HG03565 (cell line): ENCODE results near the gene RPS6KA2.

ENCODE experiments used
- ATAC-seq: cut with Tn5 transposase; IDR thresholded peaks from one replicate; pipeline ENCODE4 v1.9.1; 2021; ENCODE audit warnings: mild to moderate bottlenecking, moderate library complexity; ENCODE audit not compliant: unreplicated experiment

Gene RPS6KA2

DNA sequence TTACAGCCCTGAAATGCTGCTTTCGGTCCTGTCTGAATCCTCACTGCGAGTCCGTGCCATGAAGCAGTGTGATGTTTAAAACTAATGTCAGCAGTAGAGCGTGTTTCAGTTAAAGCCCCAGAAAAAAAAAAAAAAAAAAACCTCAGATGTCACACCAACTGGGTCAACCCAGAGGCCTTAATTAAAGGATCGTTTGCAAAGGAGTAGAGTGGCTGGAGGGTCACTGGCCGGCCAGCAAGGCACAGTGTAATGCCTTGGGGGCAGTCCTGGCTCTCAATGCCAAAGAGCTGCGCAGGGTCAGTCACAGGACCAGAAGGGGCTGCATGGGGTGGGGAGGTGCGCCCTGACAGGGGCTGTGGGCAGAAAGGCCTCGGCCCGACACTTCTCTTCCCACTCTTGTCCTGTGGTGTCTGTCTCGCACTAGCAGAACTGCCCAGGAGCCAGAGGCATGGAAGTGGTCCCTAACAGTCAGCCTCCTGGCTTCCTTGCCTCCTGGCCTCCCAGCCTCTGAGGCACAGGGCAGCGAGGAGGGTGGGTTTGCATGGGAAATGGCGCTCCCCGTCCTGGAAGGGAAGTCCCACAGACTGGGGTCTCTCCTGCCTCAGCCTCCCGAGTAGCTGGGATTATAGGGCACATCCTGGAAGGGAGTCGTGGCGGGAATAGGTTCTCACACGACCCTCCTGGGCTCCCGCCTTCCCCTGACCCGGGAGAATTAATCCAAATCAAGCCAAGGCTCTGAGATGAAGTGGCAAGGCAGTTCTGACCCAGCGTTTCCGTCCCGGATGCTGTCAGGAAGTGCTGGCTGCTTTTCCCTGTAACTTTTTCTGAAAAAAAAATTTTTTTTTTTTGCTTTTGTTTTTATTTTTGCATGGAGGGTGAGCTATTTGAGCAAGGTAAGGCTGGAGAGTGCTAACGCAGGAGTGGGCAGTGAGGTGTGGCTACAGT lies 190.6 kb downstream of the RPS6KA2 start:
- no peak for ATAC-seq

DNA sequence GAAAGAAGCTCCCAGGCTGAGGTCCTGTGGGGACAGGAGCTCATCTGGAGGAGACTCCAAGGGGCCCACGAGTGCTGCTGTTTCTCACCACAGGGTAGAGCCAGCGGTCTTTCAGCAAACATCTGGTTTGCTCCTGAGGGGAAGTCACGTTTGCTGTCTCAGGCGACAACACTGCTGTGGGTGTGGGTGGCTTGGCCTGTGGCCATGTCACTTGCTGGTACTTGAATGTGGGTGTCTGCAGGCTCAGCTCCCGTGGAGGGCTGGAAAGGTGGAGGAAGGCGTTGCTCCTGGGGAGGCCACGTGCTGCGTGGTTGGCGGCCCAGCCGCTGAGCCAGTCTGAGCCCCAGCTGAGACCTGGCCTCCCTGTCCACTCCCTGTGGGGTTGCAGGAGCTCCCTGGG lies 191.5 kb downstream of the RPS6KA2 start:
- ATAC-seq: peak; percentile 48

DNA sequence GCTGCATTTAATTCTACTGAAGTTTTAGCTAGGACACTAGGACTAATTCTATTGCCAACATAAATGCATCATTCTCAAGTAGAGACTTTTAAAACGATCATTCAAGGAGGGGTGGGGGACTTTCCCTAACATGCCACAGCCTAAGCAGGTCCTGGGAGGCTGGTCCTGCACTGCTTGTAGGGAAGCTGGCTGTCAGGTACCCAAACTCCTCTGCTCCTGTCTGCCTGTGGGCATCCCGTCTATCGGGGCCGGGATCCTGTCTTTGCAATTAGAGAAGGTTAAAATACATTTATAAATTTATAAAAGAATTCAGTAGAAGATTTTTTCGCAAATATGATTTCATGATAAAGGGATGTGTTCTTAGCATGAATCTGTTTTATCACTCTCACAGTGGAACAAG lies 192.7 kb downstream of the RPS6KA2 start:
- ATAC-seq: no peak

GRCh38 chr6:166433096-166433495 lies 194.0 kb downstream of the RPS6KA2 start:
- ATAC-seq: no peak

- no peak for ATAC-seq
Observed at GRCh38 chr6:166430269-166430668, 196.8 kb downstream of the RPS6KA2 start.

DNA sequence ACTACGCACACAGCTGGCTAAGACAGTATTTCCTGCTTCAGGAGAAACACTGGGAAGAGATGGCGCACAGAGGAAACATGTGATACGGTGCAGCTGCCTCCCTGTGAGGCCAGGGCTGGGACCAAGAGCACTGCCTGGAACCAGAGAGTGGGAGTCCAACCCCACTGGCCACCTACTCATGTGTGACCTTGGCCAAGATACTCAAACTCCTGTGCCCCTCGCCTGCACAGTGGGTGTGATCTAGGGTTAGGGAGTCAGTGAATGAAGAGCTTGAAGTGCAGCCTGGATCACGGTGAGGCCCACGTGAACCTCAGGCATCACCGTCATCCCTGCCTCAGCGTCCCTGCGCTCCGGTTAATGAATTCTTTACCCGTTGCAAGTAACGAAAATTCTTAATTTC lies 202.6 kb downstream of the RPS6KA2 start:
- ATAC-seq: no peak

DNA sequence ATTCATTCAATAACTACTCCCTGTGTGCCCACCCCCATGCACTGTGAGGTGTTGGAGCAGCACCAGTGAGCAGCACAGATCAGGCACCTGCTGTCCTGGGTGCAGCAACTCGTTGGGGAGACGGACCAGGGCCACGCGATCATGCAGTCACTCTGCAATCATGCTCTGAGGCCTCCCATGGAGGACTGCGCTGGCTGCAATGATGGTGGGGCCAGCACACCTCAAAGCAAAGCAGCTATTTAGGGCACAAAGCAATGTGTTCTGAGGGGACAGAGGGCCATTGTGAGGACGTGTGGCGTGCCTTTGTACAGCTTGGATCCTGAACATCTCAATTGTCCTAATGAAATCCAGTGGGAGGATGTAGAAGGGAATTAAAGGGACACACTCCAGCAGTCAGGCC lies 203.3 kb downstream of the RPS6KA2 start:
- ATAC-seq: no peak

- ATAC-seq: no peak
Observed at GRCh38 chr6:166423051-166423745, 203.9 kb downstream of the RPS6KA2 start.

DNA sequence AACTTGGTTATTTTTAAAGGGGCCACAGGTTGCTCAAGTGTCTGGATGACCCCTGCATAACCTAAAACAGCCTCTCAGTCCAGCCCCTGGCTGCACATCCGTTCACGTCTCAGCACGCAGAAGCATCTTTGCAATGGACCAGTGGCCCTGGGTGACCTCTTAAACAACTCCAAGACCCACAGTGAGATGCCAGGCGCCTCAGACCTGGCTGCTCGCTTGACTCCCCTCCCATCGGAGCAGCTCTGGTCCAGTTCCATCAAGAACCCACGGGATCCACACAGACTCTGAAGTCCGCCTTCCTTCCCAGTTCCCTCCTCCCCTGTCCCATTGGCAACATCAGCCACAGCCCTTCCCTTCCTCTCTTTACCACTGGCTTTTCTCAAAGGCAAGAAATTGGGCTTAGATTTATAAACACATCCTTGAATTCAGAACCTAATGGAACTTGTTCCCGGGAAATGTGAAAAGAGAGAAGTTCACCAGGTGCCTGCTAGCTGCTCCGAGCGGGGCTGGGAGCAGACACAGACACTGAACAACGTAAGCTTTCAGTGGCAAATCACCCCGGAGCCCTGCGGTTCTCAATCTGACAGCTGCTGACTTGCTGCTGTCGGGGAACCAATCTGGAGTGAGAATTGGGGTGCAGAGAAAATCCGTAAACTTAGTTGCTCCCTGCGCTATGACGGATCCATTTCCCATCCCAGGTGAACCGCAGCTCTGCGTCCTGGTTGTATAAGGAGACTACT lies 204.7 kb downstream of the RPS6KA2 start:
- no peak for ATAC-seq

GRCh38 chr6:166420351-166420750 lies 206.7 kb downstream of the RPS6KA2 start:
- no peak for ATAC-seq

- no peak for ATAC-seq
Observed at GRCh38 chr6:166419717-166420116, 207.3 kb downstream of the RPS6KA2 start.

DNA sequence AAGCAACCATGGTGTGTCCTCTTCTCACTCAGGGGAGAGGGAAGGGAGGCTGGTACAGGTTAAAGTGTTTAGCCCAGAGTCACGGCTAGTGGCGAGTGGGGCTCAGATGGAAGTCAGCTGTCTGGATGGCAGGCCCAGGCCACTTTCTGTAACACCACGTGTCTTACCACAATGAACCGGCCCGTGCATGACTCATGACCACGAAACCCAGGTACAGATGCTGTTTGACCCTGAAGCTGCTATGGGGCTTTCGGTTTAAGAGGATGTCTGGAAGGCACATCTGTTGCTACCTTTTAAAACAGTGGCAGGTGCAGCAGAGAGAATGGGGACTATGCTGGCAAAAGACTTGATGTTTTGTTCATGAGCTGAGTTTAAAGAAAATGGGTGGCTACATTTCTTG lies 207.8 kb downstream of the RPS6KA2 start:
- ATAC-seq: peak; percentile 92

GRCh38 chr6:166418691-166419143 lies 208.3 kb downstream of the RPS6KA2 start:
- no peak for ATAC-seq

GRCh38 chr6:166417285-166417691 lies 209.8 kb downstream of the RPS6KA2 start:
- ATAC-seq: no peak

- ATAC-seq: no peak
Observed at GRCh38 chr6:166415833-166416347, 211.2 kb downstream of the RPS6KA2 start.

DNA sequence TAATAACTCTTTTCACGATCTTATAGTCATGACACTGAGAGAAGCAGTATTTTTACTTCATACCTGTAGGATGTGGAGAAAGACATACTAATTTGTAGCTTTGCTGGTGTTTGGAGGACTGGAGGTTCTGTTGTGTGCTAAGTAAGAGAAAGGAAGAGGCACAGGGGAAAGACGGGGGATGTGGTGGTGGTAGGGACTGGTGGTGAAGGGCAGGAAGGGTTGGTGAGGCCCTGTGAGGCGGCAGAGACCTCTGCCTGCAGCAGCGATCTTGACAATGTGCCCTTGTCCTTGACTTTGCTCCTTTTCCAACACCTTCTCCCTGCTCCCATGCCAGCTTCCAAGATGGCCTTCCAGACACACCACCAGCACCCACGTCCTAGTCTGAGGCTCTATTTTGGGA lies 211.7 kb downstream of the RPS6KA2 start:
- ATAC-seq: no peak

DNA sequence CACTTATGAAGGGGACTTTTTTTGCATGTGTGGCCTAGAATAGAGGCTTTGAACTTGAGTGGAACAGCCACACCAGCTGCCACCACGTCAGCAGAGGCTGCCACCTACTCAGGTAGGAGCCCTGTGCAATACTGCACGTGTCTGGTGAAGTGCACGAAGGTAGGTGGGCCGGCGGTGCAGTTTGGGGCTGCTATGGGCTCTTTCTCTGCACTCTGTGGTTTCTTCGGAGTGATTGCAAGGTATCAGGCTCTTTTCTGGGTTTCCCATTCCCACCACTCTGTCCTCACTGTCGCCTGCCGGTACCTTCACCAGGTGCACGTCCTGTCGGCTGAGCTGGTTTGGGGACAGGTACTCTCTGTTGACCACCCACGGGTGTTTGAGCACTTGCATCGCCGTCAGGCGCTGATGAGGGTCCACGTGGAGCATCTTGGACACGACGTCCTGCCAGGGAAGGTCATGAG lies 213.5 kb downstream of the RPS6KA2 start:
- ATAC-seq: no peak

DNA sequence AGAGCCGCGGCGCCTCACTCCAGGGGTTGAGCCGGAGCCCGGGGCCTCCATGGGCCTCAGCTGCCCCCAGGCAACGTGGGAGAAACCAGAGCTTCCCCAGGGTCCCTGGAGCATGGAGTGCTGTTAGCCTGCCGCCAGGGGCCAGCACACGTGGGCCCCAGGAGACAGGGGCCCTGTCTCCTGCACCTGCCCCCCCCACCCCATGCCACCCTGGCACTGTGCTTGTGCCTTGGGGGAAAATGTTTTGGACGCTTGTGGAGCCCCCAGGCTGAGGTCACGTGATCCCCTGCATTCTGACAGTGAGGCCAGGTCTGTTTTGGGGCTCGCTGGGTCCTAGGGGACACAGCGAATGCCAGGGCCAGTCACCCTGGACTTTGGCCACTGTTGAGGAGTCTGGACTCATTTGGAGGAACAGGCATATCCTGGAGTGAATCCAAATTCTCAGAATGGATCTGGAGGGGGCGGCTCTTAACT lies 214.1 kb downstream of the RPS6KA2 start:
- ATAC-seq: no peak

GRCh38 chr6:166412156-166412910 lies 214.7 kb downstream of the RPS6KA2 start:
- no peak for ATAC-seq

- ATAC-seq: no peak
Observed at GRCh38 chr6:166411721-166412151, 215.3 kb downstream of the RPS6KA2 start.
